ENCODE data around the gene SLC38A8.

DNA sequence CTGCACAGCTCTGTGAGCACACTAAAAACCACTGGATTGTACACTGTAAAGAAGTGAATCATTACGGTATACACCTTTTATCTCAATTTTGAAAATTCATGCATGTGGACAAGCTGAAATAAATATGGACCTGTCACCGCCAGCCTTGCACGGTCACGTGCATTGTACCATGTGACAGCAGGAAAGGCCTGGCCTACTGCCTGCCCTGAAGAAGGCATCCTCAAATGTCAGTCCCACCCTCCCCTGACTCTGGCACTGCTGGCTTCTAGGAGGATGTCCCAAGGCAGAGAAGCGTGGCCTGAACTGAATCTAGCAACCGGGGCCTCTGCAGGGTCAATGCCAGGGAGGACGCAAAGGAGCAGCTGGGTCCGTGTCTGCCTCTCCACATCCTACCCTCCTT, 34.6 kb downstream of the SLC38A8 start:
- TF ChIP-seq TARDBP (IDR thresholded peaks at IDR 0.05) (no peak), HDGF (IDR thresholded peaks at IDR 0.05; ENCODE audit: borderline replicate concordance) (no peak), SP1 (IDR thresholded peaks at IDR 0.05) (no peak), FOXM1 (IDR thresholded peaks at IDR 0.05; ENCODE audit: borderline replicate concordance) (no peak), ELF4 (IDR thresholded peaks at IDR 0.05) (no peak), ARNT (IDR thresholded peaks at IDR 0.05) (no peak), FOXA1 (IDR thresholded peaks at IDR 0.05) (no peak)
